ENCODE measurements around the gene ADAMTS3.

The ADAMTS3 gene

GRCh38 chr4:72568959-72569718 lies at the start of gene ADAMTS3:
Gene ADAMTS3 (minus strand): TSS chr4:72569221. CDS start chr4:72568762, 459 bp downstream.
- no peak for DNase-seq (ENCODE audit: low read depth in 2 of 2, low spot score in 1 of 2)

- no peak for DNase-seq (ENCODE audit: low read depth in 2 of 2, low spot score in 1 of 2)
These were observed 44.9 kb upstream of the ADAMTS3 start for GRCh38 chr4:72613959-72614358.

GRCh38 chr4:72606751-72607150 lies 37.7 kb upstream of the ADAMTS3 start:
- DNase-seq (ENCODE audit: low read depth in 2 of 2, low spot score in 1 of 2), result no peak

- no peak for DNase-seq (ENCODE audit: low read depth in 2 of 2, low spot score in 1 of 2)
These were observed 35.3 kb upstream of the ADAMTS3 start for GRCh38 chr4:72604324-72604723.

GRCh38 chr4:72602396-72603376 lies 33.7 kb upstream of the ADAMTS3 start:
- DNase-seq (ENCODE audit: low read depth in 2 of 2, low spot score in 1 of 2), result no peak

- DNase-seq (ENCODE audit: low read depth in 2 of 2, low spot score in 1 of 2), result no peak
These were observed 22.8 kb upstream of the ADAMTS3 start for GRCh38 chr4:72591547-72592454.

GRCh38 chr4:72587334-72587733 lies 18.3 kb upstream of the ADAMTS3 start:
- no peak for DNase-seq (ENCODE audit: low read depth in 2 of 2, low spot score in 1 of 2)

- DNase-seq (ENCODE audit: low read depth in 2 of 2, low spot score in 1 of 2), result no peak
These were observed 13.8 kb upstream of the ADAMTS3 start for GRCh38 chr4:72582853-72583252.

GRCh38 chr4:72577211-72577610 lies 8.2 kb upstream of the ADAMTS3 start:
- DNase-seq (ENCODE audit: low read depth in 2 of 2, low spot score in 1 of 2), result no peak

GRCh38 chr4:72571337-72571736 lies 2.3 kb upstream of the ADAMTS3 start:
- DNase-seq (ENCODE audit: low read depth in 2 of 2, low spot score in 1 of 2), result no peak

GRCh38 chr4:72569719-72570235 lies 756 bp upstream of the ADAMTS3 start:
- DNase-seq (ENCODE audit: low read depth in 2 of 2, low spot score in 1 of 2), result no peak

- DNase-seq (ENCODE audit: low read depth in 2 of 2, low spot score in 1 of 2), result no peak
These were observed 973 bp downstream of the ADAMTS3 start for GRCh38 chr4:72567821-72568675.

GRCh38 chr4:72567036-72567435 lies 2.0 kb downstream of the ADAMTS3 start:
- DNase-seq (ENCODE audit: low read depth in 2 of 2, low spot score in 1 of 2), result no peak

- DNase-seq (ENCODE audit: low read depth in 2 of 2, low spot score in 1 of 2), result no peak
These were observed 2.5 kb downstream of the ADAMTS3 start for GRCh38 chr4:72566464-72566972.

- DNase-seq (ENCODE audit: low read depth in 2 of 2, low spot score in 1 of 2), result no peak
These were observed 4.2 kb downstream of the ADAMTS3 start for GRCh38 chr4:72564789-72565188.

GRCh38 chr4:72564184-72564583 lies 4.8 kb downstream of the ADAMTS3 start:
- DNase-seq (ENCODE audit: low read depth in 2 of 2, low spot score in 1 of 2), result no peak

GRCh38 chr4:72558655-72559054 lies 10.4 kb downstream of the ADAMTS3 start:
- DNase-seq (ENCODE audit: low read depth in 2 of 2, low spot score in 1 of 2), result no peak

GRCh38 chr4:72557021-72557420 lies 12.0 kb downstream of the ADAMTS3 start:
- DNase-seq (ENCODE audit: low read depth in 2 of 2, low spot score in 1 of 2), result no peak

- no peak for DNase-seq (ENCODE audit: low read depth in 2 of 2, low spot score in 1 of 2)
These were observed 13.6 kb downstream of the ADAMTS3 start for GRCh38 chr4:72555377-72555831.
